ENCODE measurements around the gene GNB1L. TPM values are rescaled to one million over a fixed set of nuclear protein-coding genes. Genes with fewer than 3 reads are reported as not detected.
A peak's percentile ranks its signal among the peaks of the same experiment; 100 is the strongest.
"Not testable (repeated sequence)": the region's sequence is repeated elsewhere in the genome, so short reads cannot be mapped to it uniquely, and the experiment has no call there.

GNB1L gene
- total RNA-seq, 1 experiment from 2014 or later = 38.2 TPM

DNA sequence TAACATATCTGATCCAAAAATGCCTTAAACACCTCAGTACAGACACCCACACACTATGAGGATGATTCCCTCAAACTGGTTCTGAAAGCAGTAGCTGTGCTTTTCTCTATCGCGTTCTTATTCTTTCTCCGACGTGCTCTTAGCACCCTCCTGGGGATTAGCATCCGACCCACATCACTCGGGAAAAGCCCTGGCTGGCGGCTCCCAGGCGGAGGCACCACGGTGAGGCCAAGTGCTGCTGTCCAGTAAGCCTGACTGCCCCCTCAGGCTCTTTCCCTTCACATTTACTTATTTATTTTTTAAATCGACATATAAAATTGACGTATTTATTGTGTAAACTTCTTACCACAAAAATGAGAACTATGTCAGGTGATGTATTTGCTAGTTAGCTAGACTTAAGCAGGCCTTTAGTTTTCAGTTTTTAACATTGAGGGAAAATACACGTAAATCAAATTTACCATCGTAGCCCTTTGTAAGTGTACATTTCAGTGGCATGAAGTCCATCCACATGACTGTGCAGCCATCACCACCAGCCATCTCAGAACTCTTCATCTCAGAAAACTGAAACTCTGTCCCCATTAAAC is 74.9 kb downstream of the GNB1L start:
- DNase-seq = no peak
- no peaks in the 10 kb centered on the region for H3K27me3 ChIP-seq (ENCODE audit: control insufficient read depth, insufficient read depth, low read length)

GRCh38 chr22:19779011-19779421 is 75.7 kb downstream of the GNB1L start:
- DNase-seq = no peak
- H3K4me3 ChIP-seq (ENCODE audit: insufficient read depth, low read depth, low read length) = no peak overlapping the region
- no peaks in the 10 kb centered on the region for H3K27me3 ChIP-seq (ENCODE audit: control insufficient read depth, insufficient read depth, low read length)
- no peaks in the 10 kb centered on the region for H3K36me3 ChIP-seq (replicated peaks; ENCODE audit: control insufficient read depth, insufficient read depth, low read length)

More for the DNA sequence above, 74.9 kb downstream of the GNB1L start:
- Histone ChIP-seq H3K4me3 (ENCODE audit: insufficient read depth, low read depth, low read length) (no peak overlapping the region), H3K36me3 (replicated peaks; ENCODE audit: control insufficient read depth, insufficient read depth, low read length) (no peaks in the 10 kb centered on the region)

DNA sequence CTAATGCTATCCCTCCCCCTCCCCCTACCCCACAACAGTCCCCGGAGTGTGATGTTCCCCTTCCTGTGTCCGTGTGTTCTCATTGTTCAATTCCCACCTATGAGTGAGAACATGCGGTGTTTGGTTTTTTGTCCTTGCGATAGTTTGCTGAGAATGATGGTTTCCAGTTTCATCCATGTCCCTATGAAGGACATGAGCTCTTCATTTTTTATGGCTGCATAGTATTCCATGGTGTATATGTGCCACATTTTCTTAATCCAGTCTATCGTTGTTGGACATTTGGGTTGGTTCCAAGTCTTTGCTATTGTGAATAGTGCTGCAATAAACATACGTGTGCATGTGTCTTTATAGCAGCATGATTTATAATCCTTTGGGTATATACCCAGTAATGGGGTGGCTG is 77.5 kb downstream of the GNB1L start:
- not testable (repeated sequence) for H3K27me3 ChIP-seq (ENCODE audit: control insufficient read depth, insufficient read depth, low read length); H3K4me3 ChIP-seq (ENCODE audit: insufficient read depth, low read depth, low read length); H3K36me3 ChIP-seq (replicated peaks; ENCODE audit: control insufficient read depth, insufficient read depth, low read length); DNase-seq

DNA sequence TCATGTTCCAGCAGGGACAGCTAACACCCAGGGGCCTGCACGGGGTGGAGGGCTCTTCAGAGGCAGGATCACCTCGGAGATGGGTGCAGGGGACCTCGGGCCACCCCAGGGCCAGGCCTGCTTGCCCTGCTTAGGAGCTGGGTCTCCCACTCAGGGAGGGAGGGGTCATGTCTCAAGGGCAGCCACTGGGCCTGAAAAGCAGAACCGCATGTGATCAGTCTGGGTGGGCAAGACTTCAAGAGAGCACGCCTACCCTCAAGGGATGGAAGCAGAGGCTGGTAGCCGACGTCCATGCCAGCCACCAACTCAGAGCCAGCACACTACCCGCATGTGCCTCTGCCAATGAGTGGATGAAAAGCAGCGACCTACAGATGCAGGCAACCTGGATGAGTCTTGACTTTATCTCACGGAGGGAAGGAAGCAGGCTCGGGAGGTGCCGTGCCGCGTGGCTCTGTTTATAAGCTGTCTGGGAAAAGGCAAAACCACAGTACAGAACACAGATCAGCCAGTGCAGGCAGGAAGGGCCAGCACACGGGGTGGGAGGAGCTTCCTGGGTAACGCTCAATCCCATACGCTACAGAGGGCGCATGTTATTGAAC is 78.1 kb downstream of the GNB1L start:
- Histone ChIP-seq H3K36me3 (replicated peaks; ENCODE audit: control insufficient read depth, insufficient read depth, low read length) (no peaks in the 10 kb centered on the region), H3K27me3 (ENCODE audit: control insufficient read depth, insufficient read depth, low read length) (no peaks in the 10 kb centered on the region), H3K4me3 (ENCODE audit: insufficient read depth, low read depth, low read length) (no peak overlapping the region)
- DNase-seq = no peak

- no peak for DNase-seq
- no peak overlapping the region for H3K4me3 ChIP-seq (ENCODE audit: insufficient read depth, low read depth, low read length)
- no peaks in the 10 kb centered on the region for H3K36me3 ChIP-seq (replicated peaks; ENCODE audit: control insufficient read depth, insufficient read depth, low read length)
- no peaks in the 10 kb centered on the region for H3K27me3 ChIP-seq (ENCODE audit: control insufficient read depth, insufficient read depth, low read length)
These were observed 79.0 kb downstream of the GNB1L start for GRCh38 chr22:19775496-19776325.

DNA sequence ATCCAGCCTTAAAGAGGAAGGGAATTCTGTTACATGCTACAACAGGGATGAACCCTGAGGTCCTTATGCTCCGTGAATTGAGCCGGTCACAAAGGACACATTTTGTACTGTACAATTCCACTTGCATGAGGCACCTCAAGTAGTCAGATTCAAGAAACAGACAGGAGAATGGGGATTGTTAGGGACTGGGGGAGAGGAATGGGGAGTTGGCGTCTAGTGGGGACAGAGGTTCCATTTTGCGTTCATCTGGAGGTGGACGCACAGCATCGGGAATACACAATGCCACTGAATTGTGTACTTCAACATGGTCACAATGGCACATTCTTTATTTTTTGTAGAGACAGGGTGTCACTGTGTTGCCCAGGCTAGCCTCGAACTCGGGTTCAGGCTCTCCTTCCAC is 80.0 kb downstream of the GNB1L start:
- no peak for DNase-seq
- Histone ChIP-seq H3K36me3 (replicated peaks; ENCODE audit: control insufficient read depth, insufficient read depth, low read length) (no peaks in the 10 kb centered on the region), H3K27me3 (ENCODE audit: control insufficient read depth, insufficient read depth, low read length) (no peaks in the 10 kb centered on the region; the same call in 1 of the 2 replicates), H3K4me3 (ENCODE audit: insufficient read depth, low read depth, low read length) (no peak overlapping the region)

- Histone ChIP-seq H3K27me3 (ENCODE audit: control insufficient read depth, insufficient read depth, low read length) (peaks cover 2% of the 10 kb centered on the region; the same call in 1 of the 2 replicates), H3K36me3 (replicated peaks; ENCODE audit: control insufficient read depth, insufficient read depth, low read length) (no peaks in the 10 kb centered on the region), H3K4me3 (ENCODE audit: insufficient read depth, low read depth, low read length) (no peak overlapping the region)
- peak; percentile 36 for DNase-seq
These were observed 81.1 kb downstream of the GNB1L start for GRCh38 chr22:19773470-19774040.

DNA sequence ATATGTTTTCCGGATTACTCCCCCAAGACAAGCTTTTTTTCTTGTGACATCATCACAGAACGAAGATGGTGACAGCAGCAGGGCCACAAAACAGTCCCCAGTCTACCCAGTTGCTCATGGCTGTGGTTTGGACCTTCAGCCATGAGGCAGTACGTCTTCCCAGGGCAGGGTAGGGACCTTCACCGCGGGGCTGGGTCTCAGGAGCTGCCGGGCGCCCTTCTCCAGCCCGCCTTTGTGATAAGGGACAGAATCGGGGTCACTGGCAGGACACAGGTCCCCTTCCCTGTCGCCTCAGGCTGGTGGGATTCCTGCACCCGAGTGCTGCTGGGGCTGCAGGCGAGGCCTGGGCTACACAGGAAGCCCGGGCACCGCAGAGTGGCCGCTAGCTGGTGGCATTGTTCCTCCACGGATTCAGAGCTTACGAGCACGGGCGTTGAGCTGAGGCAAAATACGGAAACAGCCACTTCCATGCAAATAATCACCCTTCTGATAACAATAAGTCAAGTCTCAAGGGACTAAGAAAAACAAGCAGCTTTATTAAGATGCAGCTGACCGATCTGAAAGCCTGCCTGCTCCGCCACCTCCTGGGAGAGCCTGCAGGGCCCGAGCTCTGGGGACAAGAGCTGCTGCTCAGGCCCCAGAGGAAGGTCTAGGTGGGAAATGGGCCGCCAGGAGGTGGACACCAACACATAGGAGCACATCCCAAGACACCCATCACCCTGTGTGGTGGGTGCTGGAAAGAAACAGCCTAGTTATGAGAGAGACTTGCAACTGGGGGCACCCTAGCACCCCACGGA is 81.8 kb downstream of the GNB1L start:
- Histone ChIP-seq H3K27me3 (ENCODE audit: control insufficient read depth, insufficient read depth, low read length) (peaks cover 9% of the 10 kb centered on the region; the same call in 1 of the 2 replicates), H3K36me3 (replicated peaks; ENCODE audit: control insufficient read depth, insufficient read depth, low read length) (no peaks in the 10 kb centered on the region), H3K4me3 (ENCODE audit: insufficient read depth, low read depth, low read length) (no peak overlapping the region)
- peak; percentile 52 for DNase-seq

GRCh38 chr22:19772422-19772672 is 82.3 kb downstream of the GNB1L start:
- peaks cover 14% of the 10 kb centered on the region; the same call in 1 of the 2 replicates for H3K27me3 ChIP-seq (ENCODE audit: control insufficient read depth, insufficient read depth, low read length)

GRCh38 chr22:19770349-19771220 is 84.1 kb downstream of the GNB1L start:
- peaks cover 30% of the 10 kb centered on the region; the same call in 1 of the 2 replicates for H3K27me3 ChIP-seq (ENCODE audit: control insufficient read depth, insufficient read depth, low read length)

More at GRCh38 chr22:19772422-19772672, 82.3 kb downstream of the GNB1L start:
- Histone ChIP-seq H3K36me3 (replicated peaks; ENCODE audit: control insufficient read depth, insufficient read depth, low read length) (no peaks in the 10 kb centered on the region), H3K4me3 (ENCODE audit: insufficient read depth, low read depth, low read length) (no peak overlapping the region)
- DNase-seq = no peak

DNA sequence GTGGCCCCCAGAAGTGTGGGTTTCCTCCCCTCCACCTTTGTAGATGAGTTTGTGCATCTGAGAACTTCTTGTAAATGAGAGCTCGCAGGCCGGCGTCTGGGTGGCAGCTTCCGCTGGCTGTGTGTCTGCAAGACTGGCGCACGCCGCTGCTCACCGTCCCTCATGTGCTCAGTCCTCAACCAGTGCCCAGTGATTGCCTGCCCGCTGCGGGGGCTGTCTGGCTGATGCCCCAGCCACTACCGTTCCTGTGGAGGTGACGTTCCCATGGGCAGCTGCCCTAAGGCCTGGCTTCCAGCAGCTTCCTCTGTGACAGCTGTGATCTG is 85.3 kb downstream of the GNB1L start:
- no peak overlapping the region for H3K4me3 ChIP-seq (ENCODE audit: insufficient read depth, low read depth, low read length)
- H3K27me3 ChIP-seq (ENCODE audit: control insufficient read depth, insufficient read depth, low read length) = peaks cover 42% of the 10 kb centered on the region; the same call in 1 of the 2 replicates
- no peaks in the 10 kb centered on the region for H3K36me3 ChIP-seq (replicated peaks; ENCODE audit: control insufficient read depth, insufficient read depth, low read length)
- no peak for DNase-seq

More at GRCh38 chr22:19770349-19771220, 84.1 kb downstream of the GNB1L start:
- Histone ChIP-seq H3K36me3 (replicated peaks; ENCODE audit: control insufficient read depth, insufficient read depth, low read length) (no peaks in the 10 kb centered on the region), H3K4me3 (ENCODE audit: insufficient read depth, low read depth, low read length) (no peak overlapping the region)
- DNase-seq = no peak

DNA sequence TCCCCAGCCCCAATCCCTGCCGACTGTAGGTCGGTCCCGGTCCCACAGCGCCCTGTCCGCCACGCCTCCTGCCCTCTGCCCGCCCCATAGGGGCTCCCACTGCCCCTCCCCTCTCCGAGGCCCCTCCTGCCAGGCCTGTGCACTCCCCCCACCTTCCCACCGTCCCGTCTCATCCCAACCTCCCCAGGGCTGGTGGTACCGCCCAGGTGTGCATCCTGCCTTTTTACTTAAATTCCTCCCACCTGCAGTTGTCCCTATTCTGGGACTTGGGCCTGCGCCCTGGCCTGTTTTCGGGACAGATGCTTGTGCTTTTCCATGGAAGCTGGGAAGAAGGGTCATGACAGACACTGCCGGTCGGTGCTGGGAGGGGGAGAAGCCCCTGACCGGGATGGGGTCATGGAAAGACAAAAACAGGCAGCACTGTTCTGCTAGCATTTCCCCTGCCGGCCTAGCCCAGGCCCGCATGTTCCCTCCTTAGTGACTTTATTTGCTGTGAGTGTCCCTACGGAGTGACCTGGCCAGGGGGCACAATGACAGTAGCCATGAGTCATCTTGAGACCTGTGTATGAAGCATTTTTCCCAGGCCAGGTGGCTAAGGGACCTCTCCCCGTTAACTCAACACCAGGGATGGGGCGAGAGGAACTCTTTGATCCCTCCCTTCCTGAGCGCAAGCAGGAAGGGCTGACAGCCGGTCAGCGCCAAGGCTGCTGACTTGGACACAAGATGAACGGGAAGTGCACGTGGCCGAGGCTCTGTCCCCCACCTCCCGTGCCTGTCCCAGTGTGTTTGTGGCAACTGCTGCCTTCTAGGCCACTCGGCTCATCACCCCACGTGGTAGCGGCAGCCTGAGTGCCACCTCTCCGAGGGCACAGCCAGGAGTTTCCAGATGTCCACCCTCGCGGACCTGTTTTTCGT is 87.0 kb downstream of the GNB1L start:
- H3K27me3 ChIP-seq (ENCODE audit: control insufficient read depth, insufficient read depth, low read length) = peaks cover 59% of the 10 kb centered on the region
- peak; percentile 95 for DNase-seq
- H3K4me3 ChIP-seq (ENCODE audit: insufficient read depth, low read depth, low read length) = peak overlapping the region; percentile 21; the same call in 1 of the 2 replicates
- H3K36me3 ChIP-seq (replicated peaks; ENCODE audit: control insufficient read depth, insufficient read depth, low read length) = no peaks in the 10 kb centered on the region
